Activated CD8-positive, alpha-beta T cell treated with anti-CD3 and anti-CD28 coated beads, Interleukin-2, amount 10 ng/mL, durations not matched to agents 7 days and 5 days (primary cell): Measurements from ENCODE around the gene RPS6KC1. TPM values are rescaled to one million over a fixed set of nuclear protein-coding genes. Genes with fewer than 3 reads are reported as not detected.

Experiments
- ATAC-seq: fragments of 150-1000 bp; cut with Tn5 transposase; one replicate; pipeline ENCODE4 v1.10.0; 2021; ENCODE audit warnings: moderate library complexity
- CTCF ChIA-PET: fragments of 350-600 bp; sonication (Branson Sonifier 250); formaldehyde crosslinking; loops from one replicate; lab custom pipeline; 2021; ENCODE audit warnings: antibody characterized with exemption; lab: Charles Lee
- POLR2A ChIA-PET: fragments of 350-600 bp; sonication (Branson Sonifier 250); formaldehyde crosslinking; loops from one replicate; lab custom pipeline; 2021; ENCODE audit warnings: antibody characterized with exemption; lab: Charles Lee
- DNase-seq: peaks from one replicate; pipeline ENCODE4 v3.0.0-alpha.2; 2020
- H3K27ac Mint-ChIP-seq: one replicate; pipeline ENCODE4 v1.8.0; 2021; ENCODE audit warnings: mild to moderate bottlenecking, mixed read lengths
- H3K27me3 Mint-ChIP-seq: one replicate; pipeline ENCODE4 v1.8.0; 2021; ENCODE audit warnings: low read depth, mixed read lengths
- H3K36me3 Mint-ChIP-seq: one replicate; pipeline ENCODE4 v1.8.0; 2021; ENCODE audit warnings: low read depth, mixed read lengths
- H3K4me1 Mint-ChIP-seq: one replicate; pipeline ENCODE4 v1.8.0; 2021; ENCODE audit warnings: low read depth, mixed read lengths
- H3K4me3 Mint-ChIP-seq: one replicate; pipeline ENCODE4 v1.8.0; 2021; ENCODE audit warnings: mild to moderate bottlenecking, mixed read lengths
- H3K9me3 Mint-ChIP-seq: one replicate; pipeline ENCODE4 v1.8.0; 2022; ENCODE audit warnings: mixed read lengths; ENCODE audit not compliant: insufficient read depth
- total RNA-seq, 2 experiments: library from RNA; stranded (reverse); gene quantifications; one replicate each; pipeline ENCODE4 v1.2.3, GENCODE V29; 2021

The RPS6KC1 gene
- total RNA-seq, 2 experiments from 2014 or later = 11.8 to 12.5 TPM

DNA sequence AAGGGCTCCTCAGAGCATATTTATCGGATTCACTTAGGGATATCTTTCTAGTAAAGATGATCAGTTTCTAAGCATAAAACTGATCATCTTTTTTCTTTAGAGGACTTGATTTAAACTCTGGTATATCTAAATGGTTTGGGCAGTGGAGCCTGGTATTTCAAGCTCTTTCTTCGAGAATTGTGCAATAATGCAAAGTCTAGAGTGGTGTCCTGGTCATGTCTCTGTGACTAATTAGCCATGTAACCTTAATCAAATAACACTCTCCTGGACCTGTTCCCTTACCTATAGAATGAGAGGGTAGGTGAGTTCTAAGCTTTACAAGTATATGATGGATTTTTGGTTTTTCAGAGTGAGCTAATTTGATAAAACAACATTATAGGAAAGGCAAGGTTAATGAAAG lies 225.2 kb downstream of the RPS6KC1 start:
- no peaks in the 10 kb centered on the region for H3K27me3 Mint-ChIP-seq

DNA sequence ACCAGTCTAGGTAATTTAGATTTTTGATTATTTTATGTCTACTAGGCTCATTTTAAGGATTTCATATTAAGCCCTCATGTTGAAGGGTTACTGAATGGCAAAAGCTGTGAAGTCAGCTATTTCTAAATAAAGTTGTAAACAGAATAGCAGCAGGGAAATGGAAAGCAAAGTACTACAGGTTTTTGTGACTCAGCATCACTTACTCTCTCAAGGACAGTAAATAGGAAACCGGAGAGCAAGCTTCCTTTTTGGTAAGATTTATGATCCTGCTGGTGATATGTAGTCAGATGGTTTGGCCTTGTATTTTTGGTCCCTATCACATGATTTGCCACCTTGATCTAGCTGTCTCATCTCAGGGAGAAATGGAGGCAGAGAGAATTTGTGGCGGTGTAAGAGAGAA lies 226.0 kb downstream of the RPS6KC1 start:
- H3K9me3 Mint-ChIP-seq = no peaks in the 10 kb centered on the region
- ChIA-PET CTCF (no interaction called here), POLR2A (no interaction called here)
- peaks cover 6% of the 10 kb centered on the region for H3K36me3 Mint-ChIP-seq
- no peak overlapping the region for H3K27ac Mint-ChIP-seq
- DNase-seq = no peak
- no peak overlapping the region for H3K4me3 Mint-ChIP-seq
- ATAC-seq = no peak
- no peaks in the 10 kb centered on the region for H3K27me3 Mint-ChIP-seq
- peaks cover 6% of the 10 kb centered on the region for H3K4me1 Mint-ChIP-seq

More for the DNA sequence above, 225.2 kb downstream of the RPS6KC1 start:
- ATAC-seq (no peak), DNase-seq (no peak)
- Mint-ChIP-seq H3K4me1 (peaks cover 6% of the 10 kb centered on the region), H3K9me3 (no peaks in the 10 kb centered on the region), H3K4me3 (no peak overlapping the region), H3K27ac (no peak overlapping the region), H3K36me3 (peaks cover 6% of the 10 kb centered on the region)
- ChIA-PET POLR2A (no interaction called here), CTCF (no interaction called here)

DNA sequence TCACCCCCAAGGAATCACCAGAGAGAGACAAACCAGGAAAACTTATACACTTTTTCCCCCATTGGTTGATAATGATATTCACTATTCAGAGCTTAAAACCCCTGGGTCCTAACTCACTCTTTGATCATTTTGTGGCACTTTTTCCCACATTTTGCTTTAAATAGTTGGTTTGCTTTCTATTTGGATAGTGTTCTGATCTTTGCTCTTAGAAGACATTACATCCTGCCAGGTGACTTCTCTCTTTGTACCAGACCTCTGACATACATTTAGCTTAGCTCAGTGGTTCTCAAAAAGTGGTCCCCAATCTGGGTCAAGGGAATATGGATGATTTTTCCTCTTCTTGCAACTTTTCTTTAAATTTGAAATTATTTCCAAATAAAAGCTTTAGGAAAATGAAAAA lies 228.4 kb downstream of the RPS6KC1 start:
- no peaks in the 10 kb centered on the region for H3K4me1 Mint-ChIP-seq
- H3K27ac Mint-ChIP-seq = no peak overlapping the region
- no peaks in the 10 kb centered on the region for H3K27me3 Mint-ChIP-seq
- H3K9me3 Mint-ChIP-seq = peaks cover 6% of the 10 kb centered on the region
- H3K36me3 Mint-ChIP-seq = peaks cover 2% of the 10 kb centered on the region
- ATAC-seq (no peak), DNase-seq (no peak)
- CTCF ChIA-PET = no interaction called here
- no peak overlapping the region for H3K4me3 Mint-ChIP-seq
- POLR2A ChIA-PET = no interaction called here

DNA sequence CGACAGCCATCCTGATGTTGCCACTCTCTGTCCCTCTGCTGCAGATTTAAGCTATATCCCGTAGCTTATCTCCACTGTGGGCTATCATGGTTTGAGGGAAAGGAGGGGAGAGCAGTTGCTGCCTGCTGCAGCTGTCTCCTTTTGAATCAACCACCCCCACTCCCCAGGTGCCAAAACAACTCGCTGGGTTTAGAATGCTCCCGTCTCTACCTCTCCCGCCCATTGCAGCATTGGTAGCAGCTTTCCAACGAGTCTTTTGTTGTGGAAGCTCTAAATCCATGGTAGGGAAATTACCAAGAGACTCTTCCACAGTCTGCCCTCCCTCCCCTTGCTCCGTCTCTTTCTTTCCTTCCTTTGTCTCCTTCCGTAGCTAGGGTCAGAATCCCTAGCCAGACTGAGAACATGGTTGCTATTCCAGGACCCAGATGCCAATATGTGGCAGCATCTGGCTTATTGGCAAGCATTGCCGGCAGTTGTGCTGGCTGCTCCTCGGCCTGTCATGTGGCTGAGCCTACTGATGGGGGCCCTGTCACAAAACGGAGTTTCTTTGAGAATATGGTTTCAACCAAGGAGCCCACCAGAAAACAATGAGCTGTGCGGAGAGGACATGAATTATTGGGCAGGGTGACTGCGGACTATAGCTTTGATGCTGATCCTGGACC lies 230.7 kb downstream of the RPS6KC1 start:
- Mint-ChIP-seq H3K4me3 (no peak overlapping the region), H3K4me1 (no peaks in the 10 kb centered on the region), H3K9me3 (peaks cover 6% of the 10 kb centered on the region), H3K36me3 (no peaks in the 10 kb centered on the region), H3K27ac (no peak overlapping the region), H3K27me3 (no peaks in the 10 kb centered on the region)
- ATAC-seq = no peak
- DNase-seq = no peak
- CTCF ChIA-PET = no interaction called here
- POLR2A ChIA-PET = no interaction called here

DNA sequence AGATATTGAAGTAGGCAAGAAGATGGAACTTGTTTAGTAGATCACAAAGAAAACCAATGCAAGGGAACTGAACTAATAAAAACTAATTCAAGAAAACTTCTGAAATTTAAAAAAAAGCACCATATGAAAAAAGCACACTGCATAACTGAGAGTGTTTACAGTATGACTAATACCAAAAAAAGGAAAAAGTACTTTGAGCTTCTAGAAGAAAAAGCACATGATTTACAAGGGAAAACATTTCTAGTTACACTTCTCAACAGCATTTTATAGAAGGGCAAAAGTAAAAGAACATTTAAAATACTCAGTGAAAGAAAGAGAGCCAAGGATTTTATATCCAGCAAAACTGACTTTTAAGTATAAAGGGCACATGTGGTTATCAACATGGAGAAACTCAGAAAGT lies 233.6 kb downstream of the RPS6KC1 start:
- no peak for ATAC-seq
- no peaks in the 10 kb centered on the region for H3K4me1 Mint-ChIP-seq
- no peaks in the 10 kb centered on the region for H3K27me3 Mint-ChIP-seq
- no peaks in the 10 kb centered on the region for H3K36me3 Mint-ChIP-seq
- no peak for DNase-seq
- ChIA-PET CTCF (no interaction called here), POLR2A (no interaction called here)
- H3K4me3 Mint-ChIP-seq = no peak overlapping the region
- no peak overlapping the region for H3K27ac Mint-ChIP-seq
- peaks cover 6% of the 10 kb centered on the region for H3K9me3 Mint-ChIP-seq

DNA sequence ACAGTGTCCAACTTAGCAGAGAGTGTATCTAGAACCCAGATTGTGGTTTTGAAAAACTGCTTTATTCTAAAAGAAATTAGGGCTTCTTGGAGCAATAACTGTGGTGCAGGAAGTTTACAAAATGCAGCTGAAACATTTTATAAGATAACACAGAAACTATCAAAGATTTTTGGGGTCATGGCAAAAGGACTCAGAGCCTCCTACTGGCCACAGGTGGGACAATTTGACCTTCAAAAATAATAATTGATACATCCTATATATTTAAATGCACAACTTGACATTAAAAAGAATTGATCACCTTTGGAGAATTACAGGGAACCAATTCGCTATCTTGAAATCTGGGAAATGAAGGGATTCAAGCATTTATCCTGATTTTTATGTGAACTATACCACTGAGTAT lies 235.2 kb downstream of the RPS6KC1 start:
- H3K4me1 Mint-ChIP-seq = no peaks in the 10 kb centered on the region
- H3K27me3 Mint-ChIP-seq = no peaks in the 10 kb centered on the region
- H3K4me3 Mint-ChIP-seq = no peak overlapping the region
- ATAC-seq (no peak), DNase-seq (no peak)
- CTCF ChIA-PET = no interaction called here
- POLR2A ChIA-PET = no interaction called here
- no peak overlapping the region for H3K27ac Mint-ChIP-seq
- H3K9me3 Mint-ChIP-seq = peaks cover 6% of the 10 kb centered on the region
- H3K36me3 Mint-ChIP-seq = no peaks in the 10 kb centered on the region

DNA sequence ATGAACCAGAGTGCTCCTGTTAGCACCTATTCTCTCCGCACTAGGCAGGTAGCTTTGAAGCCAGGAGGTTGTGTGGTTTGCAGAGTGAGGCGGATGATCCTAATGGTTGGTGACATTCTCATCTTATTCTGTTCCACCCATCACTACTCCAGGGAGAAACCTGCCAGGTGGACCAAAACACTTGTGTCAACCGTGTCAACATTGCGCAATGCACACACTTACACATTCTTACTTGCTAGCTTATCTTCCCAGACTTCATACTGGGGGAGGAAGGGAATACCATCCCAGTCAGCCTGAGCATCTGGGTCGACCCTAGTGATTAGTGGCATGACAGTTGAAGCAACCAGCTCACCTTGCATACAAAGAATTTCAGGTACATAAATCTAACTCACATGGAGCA lies 236.9 kb downstream of the RPS6KC1 start:
- CTCF ChIA-PET = no interaction called here
- POLR2A ChIA-PET = no interaction called here
- ATAC-seq (no peak), DNase-seq (no peak)
- Mint-ChIP-seq H3K4me1 (no peaks in the 10 kb centered on the region), H3K36me3 (no peaks in the 10 kb centered on the region), H3K4me3 (no peak overlapping the region), H3K9me3 (peaks cover 6% of the 10 kb centered on the region), H3K27ac (no peak overlapping the region), H3K27me3 (no peaks in the 10 kb centered on the region)

DNA sequence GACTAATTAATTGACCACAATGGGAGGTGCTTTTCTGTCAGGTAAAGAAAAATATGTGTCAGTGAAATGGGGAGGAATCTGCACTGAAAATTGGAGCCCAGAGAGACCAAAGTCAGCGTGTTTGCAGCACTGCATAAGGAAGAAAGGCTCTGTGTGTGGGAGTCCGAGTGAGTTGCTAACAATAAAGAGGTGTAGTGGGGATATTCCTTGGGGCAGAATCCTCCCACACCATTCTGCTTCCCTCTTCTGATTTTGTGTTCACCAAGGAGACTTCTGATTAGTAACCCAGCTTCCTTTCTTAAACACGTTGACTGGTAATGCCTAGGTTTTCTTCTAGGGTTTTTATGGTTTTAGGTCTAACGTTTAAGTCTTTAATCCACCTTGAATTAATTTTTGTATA lies 240.5 kb downstream of the RPS6KC1 start:
- ChIA-PET CTCF (no interaction called here), POLR2A (no interaction called here)
- Mint-ChIP-seq H3K36me3 (no peaks in the 10 kb centered on the region), H3K27ac (no peak overlapping the region), H3K27me3 (no peaks in the 10 kb centered on the region), H3K4me1 (no peaks in the 10 kb centered on the region), H3K4me3 (no peak overlapping the region), H3K9me3 (no peaks in the 10 kb centered on the region)
- DNase-seq = no peak
- ATAC-seq = no peak

DNA sequence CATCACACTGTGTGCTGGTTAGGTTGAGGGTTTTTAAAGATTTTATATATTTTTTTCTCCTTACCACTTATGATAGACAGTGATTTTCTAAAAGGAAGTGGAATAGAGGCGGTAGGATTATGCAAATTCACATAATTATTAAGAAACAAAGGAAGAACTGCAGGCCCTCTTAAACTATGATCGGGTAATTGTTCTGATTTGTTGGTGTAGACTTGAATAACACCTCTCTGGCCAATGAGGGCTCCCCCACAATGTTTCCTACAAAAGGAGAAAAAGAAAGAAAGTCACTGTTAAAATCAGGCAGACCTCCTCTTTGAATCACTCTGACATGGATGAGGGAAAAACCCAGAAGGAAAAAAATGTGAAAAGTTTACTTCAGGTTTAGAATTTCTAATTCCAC lies 241.6 kb downstream of the RPS6KC1 start:
- Mint-ChIP-seq H3K36me3 (no peaks in the 10 kb centered on the region), H3K4me3 (no peak overlapping the region), H3K27ac (no peak overlapping the region), H3K9me3 (no peaks in the 10 kb centered on the region), H3K4me1 (no peaks in the 10 kb centered on the region), H3K27me3 (no peaks in the 10 kb centered on the region)
- DNase-seq = no peak
- CTCF ChIA-PET = no interaction called here
- POLR2A ChIA-PET = no interaction called here
- no peak for ATAC-seq

DNA sequence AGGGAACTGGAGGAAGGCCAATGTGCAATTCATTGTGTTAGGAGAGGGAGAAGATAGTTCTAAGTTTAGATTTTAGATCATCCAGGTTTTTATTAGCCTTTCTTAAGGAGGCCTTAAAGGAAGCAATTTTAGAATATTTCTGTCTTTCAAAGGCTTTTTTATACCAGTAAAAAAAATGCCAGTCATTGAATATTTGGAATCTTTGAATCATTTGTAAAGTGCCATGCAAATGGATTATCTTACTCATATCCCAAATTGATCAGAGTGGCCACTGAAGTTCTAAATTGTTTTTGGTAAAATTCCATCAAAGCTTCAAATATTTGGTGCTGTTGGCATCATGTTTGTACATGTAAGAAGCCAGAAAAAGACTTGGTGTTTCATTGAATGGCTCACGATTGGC lies 244.8 kb downstream of the RPS6KC1 start:
- Mint-ChIP-seq H3K27ac (no peak overlapping the region), H3K9me3 (peaks cover 6% of the 10 kb centered on the region), H3K36me3 (no peaks in the 10 kb centered on the region), H3K4me1 (no peaks in the 10 kb centered on the region), H3K27me3 (no peaks in the 10 kb centered on the region), H3K4me3 (no peak overlapping the region)
- CTCF ChIA-PET = no interaction called here
- POLR2A ChIA-PET = interaction anchor here (0.6 kb wide), 1 partner anchor 13 kb away, joined by 3 read pairs; no protein-coding TSS in a partner anchor
- no peak for DNase-seq
- no peak for ATAC-seq

DNA sequence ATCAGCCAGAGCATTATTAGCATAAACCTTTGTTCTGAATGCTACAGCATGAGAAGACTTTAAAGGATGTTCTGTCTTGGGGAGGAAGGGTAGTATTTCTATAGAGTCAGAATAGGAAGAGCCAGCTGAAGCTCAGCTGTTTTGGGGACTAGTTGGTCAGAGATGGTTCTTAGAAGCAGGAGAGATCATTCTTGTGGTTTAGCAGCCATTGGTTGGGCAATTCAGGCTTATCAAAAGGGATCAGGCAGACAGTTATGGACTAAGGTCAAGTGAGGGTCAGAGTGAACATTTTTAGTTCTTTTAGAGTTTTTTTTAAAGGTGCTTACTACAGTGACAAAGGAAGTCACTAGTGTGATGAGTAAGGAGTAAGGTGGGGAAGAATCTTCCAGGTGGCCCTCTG lies 245.5 kb downstream of the RPS6KC1 start:
- ChIA-PET CTCF (no interaction called here), POLR2A (no interaction called here)
- no peak for ATAC-seq

DNA sequence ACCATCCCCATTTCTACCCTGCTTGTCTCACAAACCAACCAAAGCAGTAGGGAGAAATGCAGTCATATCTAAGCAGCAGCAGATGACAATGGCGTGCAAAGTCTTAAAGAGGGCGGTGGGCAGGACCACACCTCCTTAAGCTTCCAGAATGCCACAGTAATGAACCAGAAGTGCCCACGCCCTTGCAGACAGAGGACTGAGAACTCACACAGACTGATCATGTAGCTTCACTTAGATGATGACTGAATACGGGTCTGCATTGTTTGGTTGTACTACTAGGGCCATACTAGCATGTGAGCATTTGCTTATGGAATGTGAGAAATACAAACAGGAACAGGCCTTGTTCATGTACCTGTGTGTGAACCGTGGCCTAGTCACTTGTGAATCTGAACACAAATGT lies 246.0 kb downstream of the RPS6KC1 start:
- peaks cover 6% of the 10 kb centered on the region for H3K9me3 Mint-ChIP-seq
- ATAC-seq (no peak), DNase-seq (no peak)
- ChIA-PET POLR2A (no interaction called here), CTCF (no interaction called here)
- no peaks in the 10 kb centered on the region for H3K27me3 Mint-ChIP-seq
- no peaks in the 10 kb centered on the region for H3K4me1 Mint-ChIP-seq
- no peak overlapping the region for H3K4me3 Mint-ChIP-seq
- H3K27ac Mint-ChIP-seq = no peak overlapping the region
- no peaks in the 10 kb centered on the region for H3K36me3 Mint-ChIP-seq

More for the DNA sequence above, 245.5 kb downstream of the RPS6KC1 start:
- Mint-ChIP-seq H3K4me1 (no peaks in the 10 kb centered on the region), H3K36me3 (no peaks in the 10 kb centered on the region), H3K9me3 (peaks cover 6% of the 10 kb centered on the region), H3K27me3 (no peaks in the 10 kb centered on the region), H3K4me3 (no peak overlapping the region), H3K27ac (no peak overlapping the region)
- no peak for DNase-seq

DNA sequence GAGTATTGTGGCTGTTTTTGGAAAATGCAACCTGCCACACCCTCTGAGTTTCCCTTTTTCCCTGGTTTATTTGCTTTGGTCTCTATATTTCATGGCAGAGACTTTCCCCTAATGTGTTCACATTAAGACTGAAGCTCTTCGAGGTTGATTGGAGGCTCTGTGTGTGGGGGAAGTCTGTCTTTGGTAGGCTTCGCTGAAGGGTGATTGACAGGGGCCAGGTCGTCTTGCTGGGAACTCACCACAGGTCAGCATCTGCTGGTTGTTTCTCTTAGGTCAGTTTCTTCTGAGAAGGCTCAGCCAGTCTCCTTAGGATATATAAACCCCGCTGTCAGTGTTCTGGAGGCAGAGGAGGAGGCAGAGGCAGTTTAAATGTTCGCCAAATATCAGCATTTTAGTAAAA lies 249.4 kb downstream of the RPS6KC1 start:
- Mint-ChIP-seq H3K27ac (no peak overlapping the region), H3K36me3 (no peaks in the 10 kb centered on the region), H3K27me3 (no peaks in the 10 kb centered on the region), H3K9me3 (peaks cover 6% of the 10 kb centered on the region), H3K4me3 (no peak overlapping the region), H3K4me1 (no peaks in the 10 kb centered on the region)
- ChIA-PET CTCF (no interaction called here), POLR2A (no interaction called here)
- no peak for DNase-seq
- no peak for ATAC-seq
